LNCaP clone FGC (cell line): ENCODE measurements around the gene CDH8.
"Not testable (repeated sequence)": the region's sequence is repeated elsewhere in the genome, so short reads cannot be mapped to it uniquely, and the experiment has no call there.

ENCODE experiments used
- DNase-seq: peaks from one replicate; pipeline ENCODE4 v3.0.0-alpha.2; 2011; ENCODE audit warnings: low read depth
- H3K4me3 ChIP-seq: 2 replicates; pipeline ENCODE4 v1.5.1; 2011; ENCODE audit warnings: mild to moderate bottlenecking, low read depth, low read length, control low read depth
- TF ChIP-seq, protein P1 (sequence below): IDR thresholded peaks from 2 replicates; pipeline ENCODE4 v1.5.1; 2012; ENCODE audit warnings: mild to moderate bottlenecking; ENCODE audit not compliant: control insufficient read depth, insufficient read depth; ENCODE audit errors: extremely low read depth

CDH8 gene

DNA sequence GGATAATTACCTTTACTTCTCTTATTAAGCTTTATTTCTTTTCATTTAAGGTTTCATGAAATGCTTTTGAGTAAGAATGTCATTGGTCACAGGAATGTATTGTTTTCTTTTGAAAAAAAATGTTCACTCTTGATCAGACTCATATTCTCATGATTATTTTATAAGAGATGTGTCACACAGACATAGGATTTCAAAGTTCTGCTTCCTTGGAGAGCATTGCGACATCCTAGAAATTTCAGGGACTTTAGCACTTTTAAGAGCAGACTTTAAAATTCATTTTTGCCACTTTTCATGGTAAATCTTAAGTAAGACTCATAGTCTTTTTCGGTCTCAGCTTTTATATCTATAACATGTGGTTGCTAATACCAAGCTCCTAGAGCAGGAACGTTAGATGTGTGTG lies 314.7 kb downstream of the CDH8 start:
- H3K4me3 ChIP-seq = no peak overlapping the region
- DNase-seq = no peak
- TF ChIP-seq, protein P1, sequence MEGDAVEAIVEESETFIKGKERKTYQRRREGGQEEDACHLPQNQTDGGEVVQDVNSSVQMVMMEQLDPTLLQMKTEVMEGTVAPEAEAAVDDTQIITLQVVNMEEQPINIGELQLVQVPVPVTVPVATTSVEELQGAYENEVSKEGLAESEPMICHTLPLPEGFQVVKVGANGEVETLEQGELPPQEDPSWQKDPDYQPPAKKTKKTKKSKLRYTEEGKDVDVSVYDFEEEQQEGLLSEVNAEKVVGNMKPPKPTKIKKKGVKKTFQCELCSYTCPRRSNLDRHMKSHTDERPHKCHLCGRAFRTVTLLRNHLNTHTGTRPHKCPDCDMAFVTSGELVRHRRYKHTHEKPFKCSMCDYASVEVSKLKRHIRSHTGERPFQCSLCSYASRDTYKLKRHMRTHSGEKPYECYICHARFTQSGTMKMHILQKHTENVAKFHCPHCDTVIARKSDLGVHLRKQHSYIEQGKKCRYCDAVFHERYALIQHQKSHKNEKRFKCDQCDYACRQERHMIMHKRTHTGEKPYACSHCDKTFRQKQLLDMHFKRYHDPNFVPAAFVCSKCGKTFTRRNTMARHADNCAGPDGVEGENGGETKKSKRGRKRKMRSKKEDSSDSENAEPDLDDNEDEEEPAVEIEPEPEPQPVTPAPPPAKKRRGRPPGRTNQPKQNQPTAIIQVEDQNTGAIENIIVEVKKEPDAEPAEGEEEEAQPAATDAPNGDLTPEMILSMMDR = no peak

GRCh38 chr16:61715393-61715792 lies 320.8 kb downstream of the CDH8 start:
- TF ChIP-seq, protein P1 = no peak
- no peak overlapping the region for H3K4me3 ChIP-seq
- no peak for DNase-seq

DNA sequence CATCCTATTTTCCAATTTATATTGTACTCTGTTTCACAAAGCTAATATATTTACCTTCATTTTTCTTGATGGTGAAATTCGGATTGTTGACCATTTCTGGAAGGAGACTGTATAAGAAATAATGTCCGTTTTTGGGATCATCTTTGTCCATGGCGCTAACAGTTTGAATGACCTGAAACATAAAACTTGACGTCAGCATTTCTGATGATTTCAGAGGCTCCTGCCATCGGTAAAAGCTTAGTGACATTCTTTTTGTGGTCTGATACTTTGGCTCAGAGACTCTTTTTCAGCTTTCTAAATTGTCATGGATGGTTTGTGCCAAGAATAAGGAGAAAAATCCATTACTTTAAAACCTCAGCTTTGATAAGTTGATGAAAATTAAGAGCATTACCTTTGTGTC lies 322.5 kb downstream of the CDH8 start:
- TF ChIP-seq, protein P1 = no peak
- no peak for DNase-seq
- H3K4me3 ChIP-seq = no peak overlapping the region

GRCh38 chr16:61699640-61700039 lies 336.6 kb downstream of the CDH8 start:
- not testable (repeated sequence) for DNase-seq, H3K4me3 ChIP-seq

DNA sequence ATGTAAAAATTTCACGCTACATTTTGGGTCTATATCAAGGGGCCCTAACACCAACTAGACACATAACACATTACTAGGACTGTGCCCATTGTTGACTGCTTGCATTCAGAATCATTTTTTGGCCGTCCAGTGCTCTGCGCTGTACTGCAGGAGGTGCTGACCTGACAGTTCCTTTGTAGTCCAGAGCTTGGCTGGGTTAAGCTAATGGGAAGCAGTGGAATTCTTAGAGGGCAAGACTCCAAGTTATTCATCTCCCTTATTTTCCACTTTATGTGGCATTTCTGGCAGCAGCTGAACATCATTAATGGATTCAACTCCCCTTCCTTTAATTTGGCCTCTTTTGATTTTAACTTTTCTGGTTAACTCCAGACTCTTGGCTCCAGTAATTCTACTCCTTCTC lies 351.7 kb downstream of the CDH8 start:
- H3K4me3 ChIP-seq = no peak overlapping the region
- no peak for DNase-seq
- TF ChIP-seq, protein P1 = no peak

DNA sequence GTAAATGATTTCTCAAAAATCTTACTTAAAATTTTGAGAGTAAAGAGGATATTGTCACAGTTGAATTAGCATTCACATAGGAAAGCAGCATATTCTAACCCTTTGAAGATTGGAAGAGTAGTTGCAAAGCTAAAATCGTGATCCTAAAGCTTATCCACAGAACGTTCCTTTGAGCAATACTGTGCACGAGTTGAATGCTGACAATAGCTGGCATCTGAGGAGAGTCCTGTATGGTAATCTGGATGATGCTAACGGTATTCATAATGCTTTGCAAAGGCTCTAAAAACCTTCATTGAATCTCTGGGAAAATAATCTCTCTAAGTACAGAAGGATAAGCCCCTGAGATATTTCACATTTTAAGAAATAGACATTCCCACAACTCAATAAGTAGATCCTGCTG lies 354.6 kb downstream of the CDH8 start:
- DNase-seq = no peak
- H3K4me3 ChIP-seq = no peak overlapping the region
- TF ChIP-seq, protein P1 = no peak

DNA sequence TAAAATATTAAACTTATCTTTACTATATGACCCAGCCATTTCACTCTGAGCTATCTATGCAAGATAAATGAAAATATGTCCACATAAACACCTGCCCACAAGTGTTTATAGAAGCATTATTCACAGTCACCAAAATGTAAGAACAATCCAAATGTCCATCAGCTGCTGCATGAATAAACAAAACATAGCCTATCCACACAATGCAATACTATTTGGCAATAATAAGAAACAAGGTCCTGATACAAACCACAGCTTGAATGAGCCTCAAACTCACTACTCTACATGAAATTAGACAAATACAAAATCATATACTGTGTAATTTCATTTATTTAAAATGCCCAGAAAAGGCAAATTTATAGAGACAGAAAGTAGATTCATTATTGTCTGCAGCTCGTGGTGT lies 355.1 kb downstream of the CDH8 start:
- TF ChIP-seq, protein P1 = no peak
- no peak for DNase-seq
- H3K4me3 ChIP-seq = no peak overlapping the region

- no peak overlapping the region for H3K4me3 ChIP-seq
- DNase-seq = no peak
- TF ChIP-seq, protein P1 = no peak
Observed at GRCh38 chr16:61678182-61678581, 358.1 kb downstream of the CDH8 start.
